ENCODE results near the gene ZNF782.
"Not testable (repeated sequence)": the region's sequence is repeated elsewhere in the genome, so short reads cannot be mapped to it uniquely, and the experiment has no call there.

GRCh38 chr9:96900010-96900409 is 45.7 kb upstream of the ZNF782 start:
- TF ChIP-seq OSR1 (CRISPR knock-in tag; IDR thresholded peaks at IDR 0.05); ZNF565 (CRISPR knock-in tag; conservative IDR thresholded peaks at IDR 0.05; ENCODE audit: low read depth); ARNTL (CRISPR knock-in tag; IDR thresholded peaks at IDR 0.05; ENCODE audit: borderline replicate concordance, low read depth); TSHZ2 (CRISPR knock-in tag; IDR thresholded peaks at IDR 0.05); GLIS3 (CRISPR knock-in tag; IDR thresholded peaks at IDR 0.05); BACH2 (CRISPR knock-in tag; IDR thresholded peaks at IDR 0.05; ENCODE audit: borderline replicate concordance); PATZ1 (CRISPR knock-in tag; IDR thresholded peaks at IDR 0.05; ENCODE audit: borderline replicate concordance): not testable (repeated sequence)
